Adipose tissue (tissue), 3 donors: ENCODE data around the gene EHD4. TPM values are rescaled to one million over a fixed set of nuclear protein-coding genes. Genes with fewer than 3 reads are reported as not detected.

Experiments
- H3K27ac ChIP-seq: one replicate; pipeline ENCODE4 v1.5.1; 2013; ENCODE audit warnings: low read depth, low read length
- WGBS, 3 donors: extraction: QIAGEN DNeasy Blood & Tissue Kit; methylation state at CpG; one replicate each; pipeline ENCODE4 v1.1.7; 2013; 5-methylcytosine and 5-hydroxymethylcytosine counted together
- polyA plus RNA-seq, 3 donors: library from polyadenylated mRNA; stranded (reverse); fragments of 200-250 nt; gene quantifications; one replicate each; pipeline ENCODE4 v1.2.3, GENCODE V29; 2013
- donor health status: healthy with polysubstance abuse.
- donor health status: Bipolar disorder and iron deficiency.
- donor health status: healthy.

The EHD4 gene
- polyA plus RNA-seq, 3 donors = 5.5 to 23.6 (median 12.5) TPM

DNA sequence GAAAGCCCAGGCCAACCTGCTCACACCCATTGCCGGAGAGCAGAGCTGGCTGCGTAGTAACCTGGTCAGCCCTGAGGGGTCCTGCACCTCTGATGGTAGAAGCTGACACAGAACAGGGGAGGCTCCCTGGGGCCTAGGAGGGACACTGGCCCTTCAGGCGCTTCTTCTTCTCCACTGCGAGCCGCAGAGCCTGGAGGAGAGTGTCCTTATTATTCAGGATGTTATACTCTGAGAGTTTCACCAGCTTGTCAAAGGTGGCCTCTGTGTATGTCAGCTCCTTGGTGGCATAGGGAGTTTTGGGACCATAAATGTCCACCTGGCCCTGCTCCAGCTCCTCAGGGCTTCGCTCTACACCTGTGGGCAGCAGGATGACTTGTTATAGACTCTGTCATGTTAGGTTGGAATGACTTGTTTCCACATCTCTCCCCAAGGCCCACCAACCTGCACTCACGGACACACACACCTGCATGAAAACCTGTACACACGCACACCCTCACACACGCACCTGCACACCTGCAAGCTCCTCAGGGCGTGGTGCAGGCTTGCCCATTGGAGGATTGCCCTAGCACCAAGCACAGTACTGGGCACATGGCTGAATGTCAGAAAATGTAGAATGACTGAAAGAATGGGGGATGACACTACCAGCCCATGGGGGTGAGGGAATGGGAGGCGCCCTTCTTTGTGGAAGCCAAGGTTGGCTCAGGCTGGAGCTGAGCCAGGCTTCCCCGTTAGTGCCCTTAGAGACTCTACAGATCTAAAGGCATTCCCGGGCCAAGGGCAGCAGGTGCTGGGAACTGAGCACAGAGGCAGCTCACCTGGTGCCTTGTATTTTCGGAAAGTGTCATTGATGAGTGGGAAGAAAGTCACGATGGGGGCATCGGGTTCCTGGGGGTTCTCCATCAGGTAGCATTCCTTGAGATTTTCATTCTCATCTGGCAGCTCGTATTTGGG, 11.5 kb upstream of the EHD4 start:
- 92 to 94% (median 93%) methylated on average over 17 of the region's 17 CpGs for WGBS, 3 donors
- no peak overlapping the region for H3K27ac ChIP-seq

DNA sequence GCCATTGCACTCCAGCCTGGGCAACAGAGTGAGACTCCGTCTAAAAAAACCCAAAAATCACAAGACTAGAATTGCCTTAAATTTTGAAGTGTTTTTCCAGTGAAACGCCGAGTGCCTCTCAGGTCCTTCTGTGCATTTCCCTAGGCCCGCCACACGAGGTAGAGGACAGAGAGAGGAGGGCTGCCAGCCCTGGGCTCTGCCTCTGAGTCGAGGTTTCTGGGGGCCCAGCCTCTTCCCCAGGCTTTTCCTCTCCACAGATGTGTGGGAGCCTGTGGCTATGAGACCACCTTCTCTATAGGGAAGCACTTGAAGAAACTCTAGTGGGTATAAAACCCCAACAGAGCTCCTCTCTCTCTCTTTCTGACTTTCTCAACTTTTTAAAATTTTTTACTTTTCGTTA, 10.9 kb upstream of the EHD4 start:
- no peak overlapping the region for H3K27ac ChIP-seq
- 76 to 84% (median 82%) methylated on average over 7 of the region's 7 CpGs for WGBS, 3 donors

DNA sequence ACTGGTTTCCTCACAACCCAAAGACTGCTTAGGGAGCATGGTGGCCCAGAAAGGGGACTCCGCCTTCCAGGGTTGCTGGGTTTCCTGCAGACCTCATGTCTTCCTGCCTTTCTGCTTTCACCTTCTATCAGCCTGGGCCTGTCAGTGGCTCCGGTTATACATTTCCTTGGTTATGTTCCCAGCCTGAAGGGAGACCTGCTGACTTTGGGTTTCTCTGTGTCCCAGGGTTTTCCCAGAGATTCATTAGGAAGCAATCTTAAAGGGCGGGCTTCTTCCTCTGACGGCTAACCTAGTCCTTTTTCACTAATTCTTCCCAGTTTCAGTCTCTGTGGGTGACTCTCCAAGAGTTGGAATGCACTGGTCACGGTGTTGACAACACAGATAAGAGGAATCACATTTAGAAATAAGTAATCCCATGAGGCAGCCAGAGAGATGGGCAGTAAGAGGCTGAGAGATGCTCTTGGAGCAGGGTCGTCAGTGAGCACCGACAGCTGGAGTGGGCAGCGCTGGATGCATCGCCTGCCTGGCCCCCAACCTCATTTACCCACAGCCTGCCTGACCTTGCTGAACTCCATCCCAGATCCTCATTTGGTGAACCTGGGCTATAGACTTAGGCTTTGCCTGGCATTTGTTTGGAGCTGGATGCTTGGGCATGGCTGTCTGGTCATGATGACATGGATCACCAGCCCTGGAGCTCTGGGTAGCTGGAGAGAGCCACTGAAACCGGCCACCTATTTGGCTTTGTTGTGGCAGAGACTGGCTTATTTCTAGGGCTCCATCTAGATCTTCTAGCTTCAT, 10.0 kb upstream of the EHD4 start:
- 83 to 89% (median 86%) methylated on average over 10 of the region's 10 CpGs for WGBS, 3 donors
- H3K27ac ChIP-seq = no peak overlapping the region

DNA sequence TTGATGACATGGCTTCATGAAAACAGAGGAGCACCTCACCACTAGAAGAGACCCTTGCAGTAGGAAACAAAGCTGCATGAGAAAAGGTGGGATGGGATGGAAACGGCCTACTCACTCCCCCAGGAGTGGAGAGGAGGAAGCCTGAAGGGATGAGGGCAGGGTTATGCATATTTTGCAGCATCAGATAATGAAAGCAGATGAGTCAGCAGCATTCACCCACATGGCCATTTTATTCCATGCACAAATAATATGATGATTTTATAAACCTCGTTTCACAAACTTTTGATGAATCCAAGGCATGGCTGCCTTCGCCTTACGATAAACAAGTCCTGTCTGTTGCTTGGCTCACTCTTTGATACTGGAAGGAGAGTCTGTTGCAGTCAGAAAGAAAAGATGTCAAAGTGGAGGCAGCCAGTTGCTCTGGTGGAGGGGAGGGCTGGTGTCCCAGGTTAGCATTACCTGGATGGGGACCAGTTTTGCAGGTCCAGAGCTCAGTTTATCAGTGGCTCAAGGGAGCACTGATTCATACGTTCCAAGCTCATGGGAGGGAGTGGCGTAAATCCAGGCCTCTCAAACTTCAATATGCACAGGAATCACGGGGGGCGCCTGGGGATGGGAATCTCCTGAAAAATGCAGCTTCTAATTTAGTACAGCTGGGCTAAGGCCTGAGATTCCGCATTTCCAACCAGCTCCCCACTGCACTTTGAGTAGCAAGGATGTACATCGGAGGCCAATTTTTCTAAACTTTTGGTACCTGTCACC, 9.2 kb upstream of the EHD4 start:
- H3K27ac ChIP-seq = no peak overlapping the region
- WGBS, 3 donors = 85 to 87% (median 87%) methylated on average over 10 of the region's 10 CpGs

DNA sequence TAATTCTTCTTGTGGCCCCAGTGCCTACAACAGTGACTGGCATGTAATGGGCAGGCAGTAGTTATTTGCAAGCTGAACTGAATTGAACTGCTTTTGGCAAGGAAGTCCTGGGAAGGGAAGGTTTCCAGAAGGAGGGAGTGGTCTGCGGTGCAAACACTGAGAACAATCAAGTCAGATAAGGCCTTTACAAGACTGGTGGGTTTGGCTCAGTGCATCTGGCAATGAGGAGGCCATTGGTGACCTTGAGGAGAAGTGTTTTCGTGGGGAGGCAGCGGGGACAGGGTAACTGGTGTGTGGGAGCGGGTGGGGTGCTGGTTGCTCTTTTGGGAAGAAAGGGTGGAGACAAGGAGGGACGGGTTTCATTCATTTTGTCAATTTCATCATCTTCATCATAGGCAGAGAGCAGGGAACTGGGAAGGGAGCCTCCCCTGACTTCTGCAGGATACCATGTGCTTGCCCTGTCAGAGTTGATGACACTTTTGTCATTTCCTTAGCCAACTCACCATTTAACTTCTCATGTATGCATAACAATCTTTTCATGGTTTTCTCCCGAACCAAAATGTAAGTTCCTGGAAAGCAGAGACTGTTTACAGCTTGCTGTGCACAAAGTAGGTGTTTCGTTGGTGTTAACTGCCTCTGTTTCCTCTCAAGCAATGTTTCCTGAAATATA, 8.4 kb upstream of the EHD4 start:
- no peak overlapping the region for H3K27ac ChIP-seq
- 40 to 73% (median 69%) methylated on average over 7 of the region's 7 CpGs for WGBS, 3 donors

DNA sequence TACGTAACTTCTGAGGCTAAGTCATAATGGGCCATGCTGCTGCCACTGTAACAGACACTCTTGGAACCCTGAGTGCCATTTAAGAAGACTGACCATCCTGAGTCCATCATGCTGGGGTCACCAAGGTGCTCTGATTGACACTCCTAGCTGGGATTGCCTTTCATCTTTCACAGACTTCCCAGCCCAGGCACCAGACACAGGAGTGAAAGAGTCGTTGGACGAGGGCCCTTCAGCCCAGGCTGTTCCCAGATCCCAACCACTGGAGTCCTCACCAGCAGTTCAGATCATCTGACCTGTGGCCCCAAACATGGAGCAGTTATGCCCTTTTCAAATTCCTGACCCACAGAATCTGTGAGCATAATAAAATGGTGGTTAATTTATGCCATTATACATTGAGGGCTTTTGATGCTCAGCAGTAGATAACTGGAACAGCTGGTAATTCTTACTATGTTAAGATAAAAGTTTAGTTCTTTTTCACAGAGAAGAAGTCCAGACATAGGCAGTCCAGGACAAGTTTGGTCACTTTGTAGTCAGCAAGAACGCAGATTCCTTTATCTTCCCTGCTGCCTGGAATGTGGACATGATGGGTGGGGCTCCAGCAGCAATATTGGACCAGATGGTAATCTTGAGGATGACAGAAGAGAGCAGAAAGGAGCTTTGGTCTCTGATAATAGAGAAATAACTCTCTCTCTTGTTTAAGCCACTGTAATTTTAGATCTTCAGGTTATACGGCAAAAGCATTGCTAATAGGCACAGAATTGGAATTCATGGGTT, 7.3 kb upstream of the EHD4 start:
- 79 to 94% (median 87%) methylated on average over 5 of the region's 5 CpGs for WGBS, 3 donors
- H3K27ac ChIP-seq = no peak overlapping the region

DNA sequence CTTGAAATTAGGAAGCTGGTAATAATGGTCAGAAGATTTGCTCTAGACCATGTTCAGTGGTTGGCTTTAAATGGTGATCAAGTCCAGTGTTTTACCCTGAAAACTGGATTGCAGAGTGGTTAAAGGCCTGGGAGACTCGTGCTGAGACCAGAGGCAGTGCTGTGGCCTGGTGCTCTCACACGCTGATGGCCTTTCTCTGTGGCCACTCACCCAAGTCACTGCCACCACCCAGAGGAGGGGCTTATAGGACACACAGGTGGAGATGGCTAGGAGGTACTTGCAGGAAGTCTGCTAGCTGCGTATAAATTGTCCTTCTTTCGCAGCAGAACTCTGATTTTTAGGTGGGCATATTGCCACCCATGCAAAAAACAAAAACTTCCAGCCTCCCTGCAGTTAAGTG, 6.2 kb upstream of the EHD4 start:
- 87 to 95% (median 89%) methylated on average over 4 of the region's 4 CpGs for WGBS, 3 donors
- no peak overlapping the region for H3K27ac ChIP-seq

DNA sequence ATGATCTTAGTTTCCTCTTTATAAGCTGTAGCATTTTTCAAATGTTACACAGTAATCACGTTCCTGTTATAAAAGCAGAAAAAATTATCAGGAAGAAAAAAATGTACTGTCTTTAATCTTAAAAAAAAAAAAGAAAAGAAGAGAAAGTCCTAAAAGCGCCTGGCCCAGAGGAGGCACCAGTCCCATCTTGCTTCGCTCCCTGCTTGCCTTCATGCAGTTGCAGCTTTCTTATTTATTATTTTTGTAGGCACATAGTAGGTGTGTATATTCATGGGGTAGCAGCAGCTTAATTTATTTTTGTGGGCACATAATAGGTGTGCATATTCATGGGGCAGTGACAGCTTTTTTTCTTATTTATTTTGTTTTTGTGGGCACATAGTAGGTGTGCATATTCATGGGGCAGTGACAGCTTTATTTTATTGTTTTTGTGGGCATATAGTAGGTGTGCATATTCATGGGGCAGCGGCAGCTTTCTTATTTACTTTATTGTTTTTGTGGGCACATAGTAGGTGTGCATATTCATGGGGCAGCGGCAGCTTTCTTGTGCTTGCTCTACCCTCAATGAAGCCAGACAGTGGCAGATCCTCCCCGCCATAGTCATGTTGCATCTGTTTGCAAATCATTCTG, 5.5 kb upstream of the EHD4 start:
- no peak overlapping the region for H3K27ac ChIP-seq
- 79 to 87% (median 85%) methylated on average over 6 of the region's 6 CpGs for WGBS, 3 donors

DNA sequence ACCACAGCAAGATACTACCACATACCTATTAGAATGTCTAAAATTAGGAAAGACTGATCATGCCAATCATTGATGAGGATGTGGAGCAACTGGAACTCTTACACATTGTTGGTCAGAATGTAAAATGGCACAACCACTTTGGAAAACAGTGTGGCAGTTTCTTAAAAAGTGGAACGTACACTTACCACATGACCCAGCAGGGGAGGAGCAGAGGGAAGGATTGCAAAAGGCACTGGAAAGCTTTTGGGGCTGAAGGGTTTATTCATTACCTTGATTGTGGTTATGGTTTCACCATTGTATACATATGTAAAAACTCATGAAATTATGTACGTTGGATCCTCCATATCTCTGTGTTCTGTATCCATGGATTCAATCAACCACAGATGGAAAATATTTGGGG, 3.3 kb upstream of the EHD4 start:
- WGBS, 3 donors = 43 to 70% (median 46%) methylated on average over 2 of the region's 2 CpGs
- no peak overlapping the region for H3K27ac ChIP-seq

DNA sequence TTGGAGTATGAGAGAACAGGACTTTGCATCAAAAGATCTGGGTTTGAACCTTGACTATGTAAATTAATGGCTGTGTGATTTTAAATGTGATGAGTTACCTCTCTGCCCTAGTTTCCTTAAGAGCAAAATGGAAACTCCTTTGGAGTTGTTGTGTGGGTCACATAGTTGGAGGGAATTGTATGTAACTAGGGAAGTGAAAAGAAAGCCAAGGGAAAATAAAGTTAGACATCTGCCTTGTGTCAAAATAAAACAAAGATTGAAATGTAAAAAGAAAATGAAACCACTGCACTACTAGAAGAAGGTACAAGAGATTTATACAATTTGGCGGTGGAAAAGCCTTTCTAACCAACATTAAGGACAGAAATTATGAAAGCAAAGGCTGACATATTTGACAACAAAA, 1.7 kb upstream of the EHD4 start:
- no peak overlapping the region for H3K27ac ChIP-seq
- 82 to 95% (median 85%) methylated on average over 1 of the region's 1 CpG for WGBS, 3 donors

DNA sequence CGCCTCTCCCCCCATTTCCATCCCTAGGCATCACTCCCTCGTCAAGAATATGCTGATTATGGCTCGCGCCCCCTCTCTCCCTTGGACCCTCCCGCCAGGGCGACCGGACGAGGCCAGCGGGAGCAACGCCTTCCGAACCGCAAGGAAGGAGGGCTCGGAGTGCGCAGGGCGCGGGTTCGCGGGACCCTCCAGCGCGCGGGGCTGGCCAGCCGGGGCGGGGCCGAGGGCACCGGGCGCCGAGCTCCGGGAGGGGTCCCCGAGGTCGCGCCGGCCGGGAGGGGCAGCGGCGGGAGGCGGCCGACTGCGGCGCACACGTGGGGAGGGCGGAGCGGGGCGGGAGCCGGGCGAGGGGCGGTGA, 483 bp downstream of the EHD4 start:
- 1% methylated on average over 39 to 46 of the region's 46 CpGs for WGBS, 3 donors
- H3K27ac ChIP-seq = no peak overlapping the region

DNA sequence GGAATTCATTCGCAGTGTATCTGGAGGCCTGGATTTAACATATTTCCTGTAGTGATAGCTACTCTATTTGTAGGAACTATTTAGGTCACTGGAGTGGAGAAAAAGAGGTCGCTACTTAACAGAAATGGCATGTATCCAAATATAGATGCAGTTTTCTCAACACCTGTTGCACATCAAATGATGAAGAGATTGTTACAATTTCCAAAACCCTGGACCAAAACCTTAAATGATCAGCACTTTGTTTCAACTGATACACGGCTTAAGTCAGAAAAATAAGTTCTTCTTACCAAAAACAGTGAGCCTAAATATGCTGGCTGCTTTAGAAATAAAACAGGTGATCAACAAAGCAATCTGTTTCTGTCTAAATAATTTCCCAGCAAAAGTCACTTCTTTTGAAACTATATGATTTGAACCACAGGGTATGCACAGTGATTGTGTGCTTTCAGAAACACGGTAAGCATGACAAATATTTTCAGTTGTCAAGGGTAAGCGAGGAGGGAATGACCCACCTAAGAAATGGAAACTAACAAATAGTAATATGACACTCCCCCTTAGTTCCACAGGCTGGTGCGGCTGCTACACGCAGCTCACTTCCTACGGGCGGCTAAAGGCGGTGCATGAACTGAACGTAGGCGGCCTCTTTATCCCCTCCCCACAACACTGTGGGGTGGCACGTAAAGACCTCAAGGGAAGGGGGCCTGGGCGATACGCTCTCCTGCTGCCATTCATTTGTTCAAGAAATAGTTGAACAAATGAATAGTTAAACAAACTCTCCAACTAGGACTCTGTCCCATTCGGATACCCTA, 1.1 kb downstream of the EHD4 start:
- H3K27ac ChIP-seq = no peak overlapping the region
- 3 to 7% (median 7%) methylated on average over 16 of the region's 16 CpGs for WGBS, 3 donors

DNA sequence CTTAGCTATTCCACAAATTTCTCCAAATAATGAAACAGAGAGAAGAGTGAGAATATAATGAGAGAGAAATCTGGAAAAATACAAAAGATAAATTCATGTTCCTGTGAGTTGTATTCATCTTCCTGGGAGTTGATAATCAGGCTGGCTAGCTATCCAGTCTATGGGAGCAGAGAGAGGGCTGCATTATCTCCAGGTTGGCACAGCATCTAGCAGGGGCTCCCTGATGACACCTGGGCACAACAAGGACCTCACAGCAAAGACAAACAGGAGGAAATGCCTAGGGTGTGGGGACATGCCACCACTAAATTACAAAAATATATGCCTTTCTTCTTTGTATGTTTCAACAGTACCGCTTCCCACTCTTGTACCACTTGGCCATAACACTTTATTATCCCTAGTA, 1.9 kb downstream of the EHD4 start:
- 61 to 89% (median 71%) methylated on average over 1 of the region's 1 CpG for WGBS, 3 donors
- no peak overlapping the region for H3K27ac ChIP-seq

DNA sequence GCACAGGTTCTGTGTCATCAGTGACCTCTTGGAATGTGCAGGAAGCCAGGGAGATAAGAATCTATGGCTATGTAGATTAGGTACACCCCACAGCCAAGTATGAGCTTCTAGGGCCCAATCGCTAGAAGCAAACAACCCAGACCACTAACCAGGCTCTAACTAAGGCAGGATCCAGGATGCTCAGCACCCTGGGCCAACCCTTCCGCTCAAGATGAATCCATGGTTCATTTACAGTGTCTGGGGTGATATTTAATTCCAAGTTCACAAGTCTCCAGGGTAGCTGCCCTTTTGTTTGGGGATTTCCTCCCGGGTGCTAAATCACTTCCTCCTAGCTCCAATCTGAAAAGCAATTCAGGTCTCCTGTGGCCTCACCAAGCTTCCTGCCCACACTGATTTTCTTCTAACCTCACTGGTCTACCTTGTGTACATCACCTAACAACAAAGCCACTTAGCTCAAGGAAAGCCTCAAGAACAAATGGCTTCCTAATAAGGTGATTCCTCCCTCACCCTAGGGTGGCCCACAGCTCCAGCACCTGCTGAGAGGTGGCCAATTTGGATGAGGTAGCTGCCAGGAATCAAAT, 2.4 kb downstream of the EHD4 start:
- no peak overlapping the region for H3K27ac ChIP-seq
- 57 to 79% (median 61%) methylated on average over 3 of the region's 3 CpGs for WGBS, 3 donors

DNA sequence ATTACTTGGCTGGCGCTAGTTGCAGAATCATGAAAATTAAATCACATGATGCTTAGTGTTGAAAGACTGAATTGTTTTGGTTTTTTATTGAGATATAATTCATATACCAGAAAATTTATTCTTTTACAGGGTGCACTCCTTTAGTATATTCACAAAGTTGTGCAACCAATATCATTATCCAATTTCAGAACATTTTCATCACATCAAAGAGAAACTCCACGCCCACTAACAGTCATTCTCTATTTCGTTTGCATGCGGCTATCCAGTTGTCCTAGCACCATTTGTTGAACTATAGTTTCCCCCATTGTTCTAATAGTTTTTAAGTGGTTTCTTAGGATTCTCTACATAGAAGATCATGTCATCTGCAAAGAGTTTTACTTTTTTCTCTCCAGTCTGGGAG, 3.7 kb downstream of the EHD4 start:
- 59 to 84% (median 79%) methylated on average over 4 of the region's 4 CpGs for whole genome bisulfite sequencing, 3 donors
- no peak overlapping the region for H3K27ac ChIP-seq

DNA sequence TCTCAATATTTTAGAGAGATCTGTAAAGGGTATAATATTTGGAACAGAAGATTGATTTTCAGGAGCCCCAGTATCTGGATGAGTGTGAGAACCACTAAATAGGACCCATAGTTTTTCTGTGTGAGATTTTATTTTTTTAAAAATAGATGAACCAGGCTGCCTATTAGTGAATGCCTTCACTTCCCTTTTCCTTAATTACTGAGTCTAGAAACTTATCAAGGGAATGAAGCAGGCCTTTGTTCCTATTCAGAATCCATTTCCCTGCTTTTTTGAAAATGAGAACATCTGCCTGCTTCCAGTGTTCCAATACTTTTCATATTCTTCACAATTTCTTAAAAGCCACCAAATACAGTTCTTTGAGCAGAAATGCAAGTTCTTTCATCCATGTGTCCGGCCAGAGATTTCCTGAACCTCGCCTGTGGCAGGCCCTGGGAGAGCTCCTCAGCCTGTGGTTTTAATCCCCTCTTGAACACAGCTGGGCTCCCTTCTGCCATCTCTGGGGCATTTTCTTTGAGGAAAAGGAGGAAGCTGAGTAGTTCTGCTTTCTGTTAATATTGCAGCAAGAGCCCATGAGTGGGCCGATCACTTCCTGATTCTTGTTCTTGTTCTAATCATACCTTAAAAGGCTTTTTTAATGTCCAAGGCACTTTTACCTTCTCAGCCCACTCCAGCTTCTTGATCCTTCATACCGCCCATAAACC, 4.7 kb downstream of the EHD4 start:
- H3K27ac ChIP-seq = no peak overlapping the region
- WGBS, 3 donors = 35 to 73% (median 36%) methylated on average over 4 of the region's 4 CpGs
